Right ventricle myocardium superior (tissue), 1 donor: ENCODE results near the gene WFDC11. TPM values are rescaled to one million over a fixed set of nuclear protein-coding genes. Genes with fewer than 3 reads are reported as not detected.
"Not testable (repeated sequence)": the region's sequence is repeated elsewhere in the genome, so short reads cannot be mapped to it uniquely, and the experiment has no call there.

ENCODE experiments used
- ATAC-seq: fragments of 200-7000 bp; cut with Tn5 transposase; one replicate; pipeline ENCODE4 v1.9.1; 2020; ENCODE audit warnings: mild to moderate bottlenecking; ENCODE audit not compliant: poor library complexity
- DNase-seq: peaks from one replicate; pipeline ENCODE4 v3.0.0-alpha.2; 2020
- intact Hi-C: fragments of 100-400 bp; cut with DNase I; formaldehyde crosslinking; loops from one replicate; pipeline ENCODE4 v1.11.2; 2022
- long read RNA-seq: library from polyadenylated mRNA; unstranded; transcript quantifications from one replicate; pipeline ENCODE4 v2.0.0, GENCODE V29; 2021
- total RNA-seq: library from RNA; stranded (reverse); fragmentation: NEBNext Ultra II Directional; extraction: Animal tissue kit (Norgen Biotek cat#: 25700); gene quantifications from one replicate; pipeline ENCODE4 v1.2.1, GENCODE V29; 2021
- donor health status: DM: no; HTN: yes; CAD: no; lungs with severe emphysema.

The WFDC11 gene
- total RNA-seq, result not detected
- long read RNA-seq, result 0 reads

- intact Hi-C loops, result no loop called here
- ATAC-seq, result no peak
- no peak for DNase-seq
Observed at GRCh38 chr20:45670139-45670538, at the start of gene WFDC11. Gene WFDC11 (minus strand): TSS chr20:45670239. CDS start chr20:45650600, 19,639 bp downstream.

GRCh38 chr20:45716141-45716688 lies 46.2 kb upstream of the WFDC11 start:
- intact Hi-C loops, result not testable (repeated sequence)

DNA sequence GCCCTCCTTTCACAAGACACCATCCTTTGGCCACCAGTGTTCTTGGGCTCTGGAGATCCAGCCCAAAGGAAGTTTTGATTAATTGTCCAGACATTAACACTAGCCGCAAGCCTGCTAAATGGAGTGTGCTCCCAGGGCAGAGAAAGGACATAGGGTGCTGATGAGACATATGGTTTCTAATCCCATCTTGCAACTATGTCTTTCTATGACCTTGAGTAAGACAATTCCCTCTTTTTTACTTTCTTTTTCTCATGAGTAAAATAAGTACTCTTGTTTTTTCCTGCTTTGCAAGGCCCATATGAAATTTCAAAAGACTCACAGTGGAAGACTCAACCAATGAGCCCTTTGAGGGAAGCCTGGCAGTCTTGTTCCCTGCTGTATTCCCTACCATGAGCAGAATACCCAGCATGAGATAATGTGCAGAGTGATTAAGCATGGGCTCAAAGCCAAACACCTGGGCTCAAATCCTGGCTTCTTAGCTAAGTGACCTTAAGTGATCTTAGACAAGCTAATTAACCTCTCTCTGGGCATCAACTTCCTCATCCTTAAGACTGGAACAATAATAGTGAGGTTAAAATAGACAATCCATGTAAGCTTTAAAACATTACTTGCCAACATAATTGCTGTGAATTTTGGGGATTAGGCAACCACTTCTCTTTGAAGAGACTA lies 35.1 kb upstream of the WFDC11 start, which contains the start of gene WFDC10B:
Gene WFDC10B, minus strand, starts transcription at position 51 of the 669 bp plus-strand sequence. CDS start 19,027 bp downstream, outside the sequence.
- DNase-seq (no peak), ATAC-seq (no peak)
- intact Hi-C loops, result no loop called here

More at GRCh38 chr20:45716141-45716688, 46.2 kb upstream of the WFDC11 start:
- not testable (repeated sequence) for DNase-seq, ATAC-seq

GRCh38 chr20:45701873-45702272 lies 31.8 kb upstream of the WFDC11 start, which contains the start of gene WFDC13:
Gene WFDC13 (plus strand): TSS chr20:45702038. CDS start chr20:45702124, 86 bp downstream.
- DNase-seq, result no peak
- intact Hi-C loops, result no loop called here
- ATAC-seq, result no peak

- no peak for ATAC-seq
- intact Hi-C loops, result no loop called here
Observed at GRCh38 chr20:45701104-45701503, 31.1 kb upstream of the WFDC11 start.

DNA sequence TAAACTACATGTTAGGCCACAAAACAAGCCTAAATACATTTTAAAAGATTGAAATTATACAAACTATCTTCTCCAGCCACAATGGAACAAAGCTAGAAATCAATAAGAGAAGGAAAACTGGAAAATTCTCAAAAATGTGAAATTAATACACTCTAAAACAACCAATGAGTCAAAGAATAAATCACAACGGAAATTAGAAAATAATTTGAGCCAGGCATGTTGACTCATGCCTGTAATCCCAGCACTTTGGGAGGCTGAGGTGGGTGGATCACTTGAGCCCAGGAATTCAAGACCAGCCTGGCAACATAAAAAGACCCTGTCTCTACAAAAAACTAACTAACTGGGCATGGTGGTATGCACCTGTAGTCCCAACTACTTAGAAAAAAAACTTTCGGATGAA lies 25.5 kb upstream of the WFDC11 start:
- ATAC-seq (no peak), DNase-seq (no peak)
- intact Hi-C loops, result no loop called here

More at GRCh38 chr20:45701104-45701503, 31.1 kb upstream of the WFDC11 start:
- no peak for DNase-seq

GRCh38 chr20:45693346-45693745 lies 23.3 kb upstream of the WFDC11 start:
- intact Hi-C loops, ATAC-seq, DNase-seq: not testable (repeated sequence)

- DNase-seq (no peak), ATAC-seq (no peak)
- intact Hi-C loops, result no loop called here
Observed at GRCh38 chr20:45685896-45686295, 15.9 kb upstream of the WFDC11 start.

DNA sequence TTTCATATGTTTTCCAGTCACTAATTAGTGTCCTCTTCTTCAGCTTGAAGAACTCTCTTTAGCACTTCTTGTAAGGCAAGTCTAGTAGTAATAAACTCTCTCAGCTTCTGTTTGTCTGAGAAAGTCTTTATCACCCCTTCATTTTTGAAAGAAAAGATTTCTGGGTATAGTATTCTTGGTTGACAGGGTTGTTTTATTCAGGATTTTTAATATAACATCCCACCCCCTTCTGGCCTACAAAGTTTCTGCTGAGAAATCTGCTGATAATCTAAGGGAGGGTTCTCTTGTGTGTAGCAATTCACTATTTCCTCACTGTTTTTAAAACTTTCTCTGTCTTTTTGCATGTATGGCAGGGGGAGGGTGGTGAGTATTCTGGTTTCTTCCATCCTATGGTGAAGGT lies 9.6 kb upstream of the WFDC11 start:
- intact Hi-C loops, result no loop called here
- DNase-seq (no peak), ATAC-seq (no peak)

DNA sequence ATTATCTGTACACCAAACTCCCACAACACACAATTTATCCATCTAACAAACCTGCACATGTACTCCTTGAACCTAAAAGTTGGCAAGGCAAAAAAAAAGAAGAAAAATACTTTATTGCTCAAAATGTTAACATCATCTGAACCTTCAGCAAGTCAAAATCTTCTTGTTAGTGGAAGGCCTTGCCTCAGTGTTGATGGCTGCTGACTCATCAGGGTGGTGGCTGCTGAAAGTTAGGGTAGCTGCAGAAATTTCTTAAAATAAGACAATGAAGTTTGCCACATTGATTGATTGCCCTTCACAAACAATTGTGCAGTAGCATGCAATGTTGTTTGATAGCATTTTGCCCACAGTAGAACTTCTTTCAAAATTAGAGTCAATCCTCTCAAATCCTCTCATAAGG lies 2.7 kb upstream of the WFDC11 start:
- no peak for ATAC-seq
- intact Hi-C loops, result no loop called here
- no peak for DNase-seq

- intact Hi-C loops, DNase-seq, ATAC-seq: not testable (repeated sequence)
Observed at GRCh38 chr20:45657038-45657437, 13.0 kb downstream of the WFDC11 start.

- intact Hi-C loops, DNase-seq, ATAC-seq: not testable (repeated sequence)
Observed at GRCh38 chr20:45651726-45652125, 18.3 kb downstream of the WFDC11 start.

GRCh38 chr20:45649312-45649863 lies 20.7 kb downstream of the WFDC11 start:
- intact Hi-C loops, result no loop called here
- no peak for DNase-seq
- ATAC-seq, result no peak

DNA sequence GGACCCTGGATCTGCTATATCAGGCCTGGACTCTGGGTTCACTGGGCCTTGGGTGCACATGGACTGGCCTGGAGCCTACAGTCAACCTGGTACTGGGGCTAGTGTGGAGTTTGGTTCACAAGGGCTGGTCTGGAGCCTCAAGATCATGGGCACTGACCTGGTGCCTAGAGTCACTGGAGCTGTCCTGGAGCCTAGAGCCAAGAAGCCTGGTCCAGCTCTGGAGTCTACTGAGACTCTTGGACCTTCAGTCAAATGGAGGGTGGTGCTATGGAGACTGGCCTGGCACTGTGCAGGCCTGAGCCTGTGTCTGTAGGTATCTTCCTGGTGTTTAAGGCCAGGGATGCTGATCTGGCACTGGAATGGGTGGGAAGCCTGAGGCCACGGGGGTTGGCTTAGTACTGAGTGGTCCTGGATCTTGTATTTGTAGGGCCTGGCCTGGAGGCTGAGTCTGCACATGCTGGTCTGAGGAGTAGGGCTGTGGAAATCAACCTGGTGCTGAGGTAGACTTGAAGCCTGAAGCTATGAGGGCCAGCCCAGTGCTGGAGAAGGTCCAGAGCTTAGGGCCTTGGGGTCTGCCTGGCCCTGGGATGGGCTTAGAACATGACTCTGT lies 22.5 kb downstream of the WFDC11 start:
- intact Hi-C loops, result no loop called here
- ATAC-seq (no peak), DNase-seq (no peak)

GRCh38 chr20:45646875-45647274 lies 23.2 kb downstream of the WFDC11 start:
- intact Hi-C loops, result no loop called here
- ATAC-seq (no peak), DNase-seq (no peak)

GRCh38 chr20:45645869-45646268 lies 24.2 kb downstream of the WFDC11 start:
- intact Hi-C loops, ATAC-seq, DNase-seq: not testable (repeated sequence)

GRCh38 chr20:45641076-45641475 lies 29.0 kb downstream of the WFDC11 start:
- ATAC-seq, intact Hi-C loops, DNase-seq: not testable (repeated sequence)

- ATAC-seq (no peak), DNase-seq (no peak)
- intact Hi-C loops, result no loop called here
Observed at GRCh38 chr20:45639687-45640086, 30.4 kb downstream of the WFDC11 start.

GRCh38 chr20:45636513-45636912 lies 33.5 kb downstream of the WFDC11 start:
- ATAC-seq (no peak), DNase-seq (no peak)
- intact Hi-C loops, result no loop called here
